ENCODE measurements around the gene CTRB1.
"Not testable (repeated sequence)": the region's sequence is repeated elsewhere in the genome, so short reads cannot be mapped to it uniquely, and the experiment has no call there.

CTRB1 gene

GRCh38 chr16:75236232-75236631, 17.4 kb downstream of the CTRB1 start:
- no peak for TF ChIP-seq CTCF (IDR thresholded peaks at IDR 0.05; ENCODE audit: borderline replicate concordance, insufficient read depth, low read depth, low read length)
- H3K4me3 ChIP-seq (ENCODE audit: low read depth, low read length): no peak overlapping the region

GRCh38 chr16:75236736-75237397, 18.1 kb downstream of the CTRB1 start:
- no peak overlapping the region for H3K4me3 ChIP-seq (ENCODE audit: low read depth, low read length)
- TF ChIP-seq CTCF (IDR thresholded peaks at IDR 0.05; ENCODE audit: borderline replicate concordance, insufficient read depth, low read depth, low read length): no peak

- H3K4me3 ChIP-seq (ENCODE audit: low read depth, low read length): no peak overlapping the region
- TF ChIP-seq CTCF (IDR thresholded peaks at IDR 0.05; ENCODE audit: borderline replicate concordance, insufficient read depth, low read depth, low read length): no peak
Observed at GRCh38 chr16:75237398-75238131, 18.8 kb downstream of the CTRB1 start.

- no peak for TF ChIP-seq CTCF (IDR thresholded peaks at IDR 0.05; ENCODE audit: borderline replicate concordance, insufficient read depth, low read depth, low read length)
- no peak overlapping the region for H3K4me3 ChIP-seq (ENCODE audit: low read depth, low read length)
Observed at GRCh38 chr16:75238132-75238852, 19.5 kb downstream of the CTRB1 start.

GRCh38 chr16:75238853-75239541, 20.2 kb downstream of the CTRB1 start:
- TF ChIP-seq CTCF (IDR thresholded peaks at IDR 0.05; ENCODE audit: borderline replicate concordance, insufficient read depth, low read depth, low read length): no peak
- H3K4me3 ChIP-seq (ENCODE audit: low read depth, low read length): no peak overlapping the region

- TF ChIP-seq CTCF (IDR thresholded peaks at IDR 0.05; ENCODE audit: borderline replicate concordance, insufficient read depth, low read depth, low read length): no peak
- no peak overlapping the region for H3K4me3 ChIP-seq (ENCODE audit: low read depth, low read length)
Observed at GRCh38 chr16:75239542-75240122, 20.8 kb downstream of the CTRB1 start.

GRCh38 chr16:75240633-75241032, 21.8 kb downstream of the CTRB1 start:
- not testable (repeated sequence) for H3K4me3 ChIP-seq (ENCODE audit: low read depth, low read length)

All from GM12875 (cell line).